Smooth muscle cell (in vitro differentiated cells): Measurements from ENCODE around the gene IMMP2L. TPM values are rescaled to one million over a fixed set of nuclear protein-coding genes. Genes with fewer than 3 reads are reported as not detected.
"Not testable (repeated sequence)": the region's sequence is repeated elsewhere in the genome, so short reads cannot be mapped to it uniquely, and the experiment has no call there.

Experiments
- DNase-seq: peaks from one replicate; lab custom pipeline; 2025; ENCODE audit not compliant: unreplicated experiment; lab: John Stamatoyannopoulos, UW
- H2AFZ ChIP-seq: fragments of 200-600 bp; sonication (generic); 2 replicates; pipeline ENCODE4 v1.6.0; 2016; ENCODE audit warnings: antibody characterized with exemption, low read depth, mild to moderate bottlenecking
- H3F3A ChIP-seq: fragments of 200-600 bp; sonication (generic); 2 replicates; pipeline ENCODE4 v1.6.0; 2017; ENCODE audit warnings: antibody characterized with exemption, low read depth
- H3K27ac ChIP-seq: fragments of 200-600 bp; sonication (generic); 2 replicates; pipeline ENCODE4 v1.5.1; 2016; ENCODE audit warnings: low read depth, mild to moderate bottlenecking
- H3K27me3 ChIP-seq: fragments of 200-600 bp; sonication (generic); 2 replicates; pipeline ENCODE4 v1.6.1; 2016; ENCODE audit warnings: low read depth, mild to moderate bottlenecking
- H3K36me3 ChIP-seq: fragments of 200-600 bp; sonication (generic); 2 replicates; pipeline ENCODE4 v1.5.1; 2016; ENCODE audit warnings: low read depth
- H3K4me1 ChIP-seq: fragments of 200-600 bp; sonication (generic); 2 replicates; pipeline ENCODE4 v1.5.1; 2016; ENCODE audit warnings: low read depth
- H3K4me2 ChIP-seq: fragments of 200-600 bp; sonication (generic); 2 replicates; pipeline ENCODE4 v1.6.0; 2016; ENCODE audit warnings: mild to moderate bottlenecking
- H3K4me3 ChIP-seq: fragments of 200-600 bp; sonication (generic); 2 replicates; pipeline ENCODE4 v1.5.1; 2016; ENCODE audit warnings: mild to moderate bottlenecking
- H3K79me2 ChIP-seq: fragments of 200-600 bp; sonication (generic); 2 replicates; pipeline ENCODE4 v1.6.0; 2016; ENCODE audit warnings: low read depth, mild to moderate bottlenecking
- H3K9ac ChIP-seq: fragments of 200-600 bp; sonication (generic); 2 replicates; pipeline ENCODE4 v1.6.0; 2016; ENCODE audit warnings: low read depth
- H3K9me3 ChIP-seq: fragments of 200-600 bp; sonication (generic); replicated peaks from 2 replicates; pipeline ENCODE4 v1.5.1; 2016; ENCODE audit warnings: low read depth
- H4K20me1 ChIP-seq: fragments of 200-600 bp; sonication (generic); 2 replicates; pipeline ENCODE4 v1.6.0; 2016; ENCODE audit warnings: low read depth
- CTCF ChIP-seq: fragments of 200-600 bp; sonication (generic); IDR thresholded peaks from 2 replicates; pipeline ENCODE4 v1.5.1; 2017; ENCODE audit warnings: borderline replicate concordance, mild to moderate bottlenecking, antibody characterized with exemption; ENCODE audit not compliant: insufficient read depth, poor library complexity, severe bottlenecking
- WGBS: methylation state at CpG from one replicate; pipeline ENCODE4 v1.1.7; 2016; ENCODE audit warnings: low lambda C conversion rate; 5-methylcytosine and 5-hydroxymethylcytosine counted together
- polyA plus RNA-seq: library from polyadenylated mRNA; unstranded; fragments of >200 nt; fragmentation: Nextera tagmentation; extraction: Ambion mirVana; gene quantifications from 2 replicates; pipeline ENCODE4 v1.2.1, GENCODE V29; 2016
- total RNA-seq: library from RNA; depleted of rRNA; stranded (reverse); fragments of >200 nt; gene quantifications from 2 replicates; pipeline ENCODE4 v1.2.3, GENCODE V29; 2014

The IMMP2L gene
- total and polyA plus RNA-seq, 2 experiments from 2014 or later, result 10.9 to 11.1 TPM

- H3F3A ChIP-seq, result no peaks in the 10 kb centered on the region
- H4K20me1 ChIP-seq, result no peaks in the 10 kb centered on the region
- H3K9ac ChIP-seq, result no peak overlapping the region
- H3K4me1 ChIP-seq, result no peaks in the 10 kb centered on the region
- H3K36me3 ChIP-seq, result no peaks in the 10 kb centered on the region
- TF ChIP-seq CTCF, result no peak
- no peak overlapping the region for H3K4me2 ChIP-seq
- no peaks in the 10 kb centered on the region for H3K79me2 ChIP-seq
- H3K9me3 ChIP-seq, result no peaks in the 10 kb centered on the region
- no peak overlapping the region for H2AFZ ChIP-seq
- H3K4me3 ChIP-seq, result no peak overlapping the region
- H3K27me3 ChIP-seq, result no peaks in the 10 kb centered on the region
- no peak for DNase-seq
- H3K27ac ChIP-seq, result no peak overlapping the region
Observed at GRCh38 chr7:111324776-111325175, 237.5 kb downstream of the IMMP2L start.

- no peak overlapping the region for H2AFZ ChIP-seq
- no peaks in the 10 kb centered on the region for H3K4me1 ChIP-seq
- no peaks in the 10 kb centered on the region for H3K36me3 ChIP-seq
- TF ChIP-seq CTCF, result no peak
- H3F3A ChIP-seq, result no peaks in the 10 kb centered on the region
- H3K4me3 ChIP-seq, result no peak overlapping the region
- H3K4me2 ChIP-seq, result no peak overlapping the region
- no peaks in the 10 kb centered on the region for H3K27me3 ChIP-seq
- no peak for DNase-seq
- no peaks in the 10 kb centered on the region for H3K79me2 ChIP-seq
- no peaks in the 10 kb centered on the region for H3K9me3 ChIP-seq
- H3K9ac ChIP-seq, result no peak overlapping the region
- H3K27ac ChIP-seq, result no peak overlapping the region
- no peaks in the 10 kb centered on the region for H4K20me1 ChIP-seq
Observed at GRCh38 chr7:111324228-111324627, 238.1 kb downstream of the IMMP2L start.

- H3K4me3 ChIP-seq, H2AFZ ChIP-seq, H4K20me1 ChIP-seq, H3K9ac ChIP-seq, H3K79me2 ChIP-seq, DNase-seq, H3K9me3 ChIP-seq, H3K27me3 ChIP-seq, H3K27ac ChIP-seq, H3K36me3 ChIP-seq, H3F3A ChIP-seq, H3K4me1 ChIP-seq, H3K4me2 ChIP-seq: not testable (repeated sequence)
- WGBS, result 95% methylated on average over 3 of the region's 3 CpGs
Observed at GRCh38 chr7:111323670-111324069, 238.6 kb downstream of the IMMP2L start.

- no peak overlapping the region for H2AFZ ChIP-seq
- H3K9ac ChIP-seq, result no peak overlapping the region
- H4K20me1 ChIP-seq, result no peaks in the 10 kb centered on the region
- no peak overlapping the region for H3K4me3 ChIP-seq
- H3K36me3 ChIP-seq, result no peaks in the 10 kb centered on the region
- no peaks in the 10 kb centered on the region for H3K4me1 ChIP-seq
- no peaks in the 10 kb centered on the region for H3F3A ChIP-seq
- H3K79me2 ChIP-seq, result no peaks in the 10 kb centered on the region
- no peak for TF ChIP-seq CTCF
- H3K4me2 ChIP-seq, result no peak overlapping the region
- H3K27me3 ChIP-seq, result no peaks in the 10 kb centered on the region
- no peaks in the 10 kb centered on the region for H3K9me3 ChIP-seq
- H3K27ac ChIP-seq, result no peak overlapping the region
- no peak for DNase-seq
Observed at GRCh38 chr7:111320133-111320532, 242.2 kb downstream of the IMMP2L start.
